Neural cell (in vitro differentiated cells): ENCODE data around the gene PDE4D.

Source experiments
- CTCF ChIP-seq: fragments of 450-650 bp; IDR thresholded peaks from 2 replicates; pipeline ENCODE4 v1.5.1; 2014; ENCODE audit warnings: antibody characterized with exemption, mild to moderate bottlenecking, moderate library complexity; ENCODE audit not compliant: poor library complexity, severe bottlenecking
- EP300 ChIP-seq: fragments of 450-650 bp; conservative IDR thresholded peaks from 2 replicates; pipeline ENCODE4 v1.6.1; 2014; ENCODE audit warnings: antibody characterized with exemption, mild to moderate bottlenecking, moderate library complexity; ENCODE audit not compliant: poor library complexity, severe bottlenecking
- EZH2 ChIP-seq: fragments of 200-600, 300-800 bp; shearing (Covaris generic), sonication (generic); IDR thresholded peaks from 2 replicates; pipeline ENCODE4 v1.6.1; 2014; ENCODE audit warnings: antibody characterized with exemption, low read length, borderline replicate concordance, mild to moderate bottlenecking; ENCODE audit not compliant: insufficient read depth, poor library complexity, severe bottlenecking
- MXI1 ChIP-seq: fragments of 450-650 bp; conservative IDR thresholded peaks from 2 replicates; pipeline ENCODE4 v1.6.1; 2014; ENCODE audit warnings: antibody characterized with exemption, mild to moderate bottlenecking; ENCODE audit not compliant: poor library complexity, severe bottlenecking
- POLR2AphosphoS5 ChIP-seq: IDR thresholded peaks from 2 replicates; pipeline ENCODE4 v1.6.1; 2012
- RAD21 ChIP-seq: fragments of 450-650 bp; conservative IDR thresholded peaks from 2 replicates; pipeline ENCODE4 v1.6.1; 2014; ENCODE audit warnings: antibody characterized with exemption, mild to moderate bottlenecking, moderate library complexity
- REST ChIP-seq: IDR thresholded peaks from 2 replicates; pipeline ENCODE4 v1.6.1; 2012; ENCODE audit warnings: borderline replicate concordance
- SMC3 ChIP-seq: fragments of 450-650 bp; conservative IDR thresholded peaks from 2 replicates; pipeline ENCODE4 v1.6.1; 2014; ENCODE audit warnings: antibody characterized with exemption, mild to moderate bottlenecking, moderate library complexity; ENCODE audit not compliant: poor library complexity

- TF ChIP-seq CTCF (no peak), POLR2AphosphoS5 (no peak), RAD21 (no peak), EP300 (no peak), EZH2 (no peak), SMC3 (no peak), MXI1 (no peak), REST (no peak)
These were observed 620.6 kb downstream of the PDE4D start for GRCh38 chr5:59272809-59273427.
